HepG2 (cell line): ENCODE measurements around the gene SCN7A. TPM values are rescaled to one million over a fixed set of nuclear protein-coding genes. Genes with fewer than 3 reads are reported as not detected.
A peak's percentile ranks its signal among the peaks of the same experiment; 100 is the strongest.

Source experiments
- AHR ChIP-seq: IDR thresholded peaks from 2 replicates; pipeline ENCODE4 v1.6.1; 2018; ENCODE audit warnings: missing genetic modification reagents, missing compliant biosample characterization
- BCL6 ChIP-seq: IDR thresholded peaks from 2 replicates; pipeline ENCODE4 v1.6.1; 2016; ENCODE audit warnings: missing genetic modification reagents, missing compliant biosample characterization
- DNMT1 ChIP-seq: sonication (generic); formaldehyde crosslinking; IDR thresholded peaks from 2 replicates; pipeline ENCODE4 v1.5.1; 2020; ENCODE audit warnings: mild to moderate bottlenecking, missing genetic modification reagents
- DPF2 ChIP-seq: sonication (generic); formaldehyde crosslinking; IDR thresholded peaks from 2 replicates; pipeline ENCODE4 v1.4.0; 2020; ENCODE audit warnings: mild to moderate bottlenecking, low read depth, missing genetic modification reagents, borderline replicate concordance
- DR1 ChIP-seq: sonication (generic); formaldehyde crosslinking; IDR thresholded peaks from 2 replicates; pipeline ENCODE4 v1.8.0; 2021; ENCODE audit warnings: mild to moderate bottlenecking, missing genetic modification reagents, inconsistent platforms
- DZIP1 ChIP-seq: sonication (generic); formaldehyde crosslinking; IDR thresholded peaks from 2 replicates; pipeline ENCODE4 v1.5.0; 2020; ENCODE audit warnings: mild to moderate bottlenecking, missing genetic modification reagents
- ELF4 ChIP-seq: sonication (generic); formaldehyde crosslinking; IDR thresholded peaks from 2 replicates; pipeline ENCODE4 v1.5.0; 2020; ENCODE audit warnings: missing genetic modification reagents, mild to moderate bottlenecking, moderate library complexity, borderline replicate concordance
- HNRNPUL1 ChIP-seq: fragments of 200-400 bp; formaldehyde crosslinking; IDR thresholded peaks from 2 replicates; pipeline ENCODE4 v1.6.1; 2017; ENCODE audit warnings: low read depth, mild to moderate bottlenecking, low read length, moderate library complexity
- IRF2 ChIP-seq: IDR thresholded peaks from 2 replicates; pipeline ENCODE4 v1.6.1; 2018; ENCODE audit warnings: missing genetic modification reagents, missing compliant biosample characterization
- ISL2 ChIP-seq: sonication (generic); formaldehyde crosslinking; IDR thresholded peaks from 2 replicates; pipeline ENCODE4 v1.5.0; 2020; ENCODE audit warnings: missing genetic modification reagents
- JUNB ChIP-seq: sonication (generic); formaldehyde crosslinking; IDR thresholded peaks from 2 replicates; pipeline ENCODE4 v1.8.0; 2022; ENCODE audit warnings: missing genetic modification reagents, mild to moderate bottlenecking, borderline replicate concordance
- KAT7 ChIP-seq: IDR thresholded peaks from 2 replicates; pipeline ENCODE4 v1.6.1; 2018; ENCODE audit warnings: borderline replicate concordance, missing compliant biosample characterization
- MED13 ChIP-seq: sonication (generic); formaldehyde crosslinking; IDR thresholded peaks from 2 replicates; pipeline ENCODE4 v1.5.0; 2020; ENCODE audit warnings: missing genetic modification reagents
- MTF1 ChIP-seq: sonication (generic); formaldehyde crosslinking; IDR thresholded peaks from 2 replicates; pipeline ENCODE4 v1.5.0; 2020; ENCODE audit warnings: missing genetic modification reagents
- NCOA1 ChIP-seq: sonication (generic); formaldehyde crosslinking; IDR thresholded peaks from 2 replicates; pipeline ENCODE4 v1.9.0; 2021; ENCODE audit warnings: missing genetic modification reagents
- NFRKB ChIP-seq: fragments of 450-650 bp; IDR thresholded peaks from 2 replicates; pipeline ENCODE4 v1.6.1; 2017
- PRDM4 ChIP-seq: sonication (generic); formaldehyde crosslinking; IDR thresholded peaks from 2 replicates; pipeline ENCODE4 v1.9.0; 2021; ENCODE audit warnings: missing genetic modification reagents, borderline replicate concordance
- SNAPC5 ChIP-seq: sonication (generic); formaldehyde crosslinking; IDR thresholded peaks from 2 replicates; pipeline ENCODE4 v1.8.1; 2023; ENCODE audit warnings: mild to moderate bottlenecking, missing genetic modification reagents, borderline replicate concordance
- SOX6 ChIP-seq, 2 experiments: fragments of 450-650 bp in 1 of 2; sonication (generic) in 1 of 2; formaldehyde crosslinking in 1 of 2; IDR thresholded peaks; 2 replicates each; pipeline versions ENCODE4 v1.4.0 to v1.6.1; 2017 to 2020; ENCODE audit warnings: antibody characterized with exemption in 1 of 2, mild to moderate bottlenecking in 1 of 2, missing genetic modification reagents in 1 of 2
- STAG1 ChIP-seq: sonication (generic); formaldehyde crosslinking; IDR thresholded peaks from 2 replicates; pipeline ENCODE4 v1.4.0; 2020; ENCODE audit warnings: missing genetic modification reagents
- TEAD3 ChIP-seq: optimal IDR thresholded peaks from 2 replicates; pipeline ENCODE3; 2016; ENCODE audit warnings: borderline replicate concordance
- ZMYM2 ChIP-seq: sonication (generic); formaldehyde crosslinking; IDR thresholded peaks from 2 replicates; pipeline ENCODE4 v1.8.0; 2022; ENCODE audit warnings: mild to moderate bottlenecking, missing genetic modification reagents
- ZNF17 ChIP-seq: sonication (generic); formaldehyde crosslinking; IDR thresholded peaks from 2 replicates; pipeline ENCODE4 v1.5.0; 2020; ENCODE audit warnings: mild to moderate bottlenecking, missing genetic modification reagents
- ZNF253 ChIP-seq: sonication (generic); formaldehyde crosslinking; IDR thresholded peaks from 2 replicates; pipeline ENCODE4 v1.8.0; 2022; ENCODE audit warnings: mild to moderate bottlenecking, missing genetic modification reagents, borderline replicate concordance
- ZNF605 ChIP-seq: sonication (generic); formaldehyde crosslinking; IDR thresholded peaks from 2 replicates; pipeline ENCODE4 v1.8.0; 2022; ENCODE audit warnings: mild to moderate bottlenecking, missing genetic modification reagents
- ZNF780A ChIP-seq: sonication (generic); formaldehyde crosslinking; IDR thresholded peaks from 2 replicates; pipeline ENCODE4 v1.8.0; 2022; ENCODE audit warnings: mild to moderate bottlenecking, missing genetic modification reagents, moderate library complexity
- ZNF816 ChIP-seq: sonication (generic); formaldehyde crosslinking; IDR thresholded peaks from 2 replicates; pipeline ENCODE4 v1.8.0; 2022; ENCODE audit warnings: missing genetic modification reagents, mild to moderate bottlenecking, borderline replicate concordance
- ZSCAN20 ChIP-seq: sonication (generic); formaldehyde crosslinking; IDR thresholded peaks from 2 replicates; pipeline ENCODE4 v1.4.0; 2020; ENCODE audit warnings: missing genetic modification reagents, mild to moderate bottlenecking, borderline replicate concordance
- polyA plus RNA-seq, 8 experiments: library from polyadenylated mRNA; depleted of rRNA in 3 of 8; stranded (reverse) in 7 of 8; unstranded in 1 of 8; fragments of >200 nt; fragmentation: Illumina TruSeq in 4 of 8; extraction: Trizol in 4 of 8; gene quantifications; 2 replicates each; pipeline versions ENCODE4 v1.2.1 to v1.2.3, GENCODE V29; 2011 to 2016; ENCODE audit warnings: low read depth in 4 of 8, missing spikeins in 1 of 8, mixed read lengths in 1 of 8; ENCODE audit not compliant: insufficient read depth in 1 of 8
- total RNA-seq, 5 experiments: library from RNA; depleted of rRNA; stranded (reverse); fragments of >200 nt; fragmentation: Illumina TruSeq; extraction: Trizol; gene quantifications; 2 replicates each; pipeline ENCODE4 v1.2.3, GENCODE V29; 2016; ENCODE audit warnings: low read depth in 1 of 5

Gene SCN7A
- total and polyA plus RNA-seq, 2 of the 13 experiments (the other 11 are each of a cell fraction or from before 2014, with no cell fraction given): 0.01 TPM; not detected in 1

- no peak for TF ChIP-seq MED13
- no peak; the same call in 1 of the 2 replicates for TF ChIP-seq KAT7 (CRISPR knock-in tag)
- TF ChIP-seq DZIP1 (CRISPR knock-in tag): no peak
- no peak for TF ChIP-seq JUNB (CRISPR knock-in tag)
- TF ChIP-seq AHR (CRISPR knock-in tag): no peak
- TF ChIP-seq ZMYM2: no peak
- TF ChIP-seq ZSCAN20 (CRISPR knock-in tag): no peak
- no peak for TF ChIP-seq ZNF253 (CRISPR knock-in tag)
- TF ChIP-seq ZNF816 (CRISPR knock-in tag): peak; percentile 42; the same call in 1 of the 2 replicates
- TF ChIP-seq DR1: no peak
- TF ChIP-seq STAG1 (CRISPR knock-in tag): no peak
- TF ChIP-seq ISL2 (CRISPR knock-in tag): peak; percentile 86
- TF ChIP-seq PRDM4 (CRISPR knock-in tag): no peak
- peak; percentile 77 for TF ChIP-seq BCL6
- TF ChIP-seq ZNF17 (CRISPR knock-in tag): no peak
- TF ChIP-seq SNAPC5 (CRISPR knock-in tag): no peak
- no peak for TF ChIP-seq SOX6 (IDR thresholded peaks at IDR 0.05)
- TF ChIP-seq SOX6 (CRISPR knock-in tag; IDR thresholded peaks at IDR 0.05): peak; percentile 84
- TF ChIP-seq NCOA1 (CRISPR knock-in tag): no peak
- TF ChIP-seq NFRKB: no peak
- no peak; the same call in 1 of the 2 replicates for TF ChIP-seq MTF1 (CRISPR knock-in tag)
- no peak for TF ChIP-seq ELF4
- peak; percentile 72; the same call in 1 of the 2 replicates for TF ChIP-seq IRF2 (CRISPR knock-in tag)
- no peak for TF ChIP-seq ZNF780A
- no peak for TF ChIP-seq ZNF605 (CRISPR knock-in tag)
- peak; percentile 99 for TF ChIP-seq TEAD3 (CRISPR knock-in tag)
- TF ChIP-seq DPF2 (CRISPR knock-in tag): peak; percentile 94
- TF ChIP-seq HNRNPUL1: no peak
- no peak for TF ChIP-seq DNMT1
Measured at GRCh38 chr2:166372046-166372445, 122.0 kb downstream of the SCN7A start (continued).
